Measurements from ENCODE around the gene ZC2HC1B.

The ZC2HC1B gene

DNA sequence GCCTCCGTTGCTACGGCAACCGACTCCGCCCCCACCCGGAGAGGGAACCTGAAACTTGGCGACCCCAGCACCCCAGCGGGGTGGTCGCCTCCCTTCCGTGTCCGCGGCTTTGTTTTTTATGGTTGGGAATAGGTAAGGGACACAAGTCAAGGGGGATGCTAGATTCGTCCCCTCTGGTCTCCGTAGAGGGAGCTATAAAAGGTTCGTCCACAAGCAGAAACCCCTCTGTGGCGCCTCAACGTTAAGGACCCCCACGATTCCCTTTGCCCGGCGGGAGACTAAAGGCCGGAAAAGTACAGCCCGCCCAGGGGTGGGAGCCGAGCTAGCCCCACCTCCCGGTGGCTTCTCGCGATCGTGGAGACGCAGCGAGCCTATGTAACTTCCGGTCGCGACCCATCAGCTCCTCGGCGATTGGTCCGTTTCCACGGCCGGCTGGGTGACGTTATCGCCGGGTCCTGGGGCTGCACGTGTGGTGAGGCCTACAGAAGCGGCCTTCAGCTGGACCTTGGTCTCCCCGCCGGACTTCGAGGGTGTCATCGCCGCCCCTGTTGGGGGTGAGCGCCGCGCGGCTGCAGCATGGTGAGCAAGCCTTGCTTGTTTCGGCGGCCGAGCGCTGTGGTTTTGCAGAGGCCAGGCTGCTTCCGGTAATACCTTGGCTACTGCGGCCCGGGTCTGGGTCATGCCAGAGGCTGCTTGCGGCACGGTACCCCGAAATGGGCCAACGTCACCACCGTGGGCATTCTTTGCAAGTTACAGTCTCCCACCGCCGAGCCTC lies 21.2 kb upstream of the ZC2HC1B start, which contains the start of gene LTV1 (continued):
- TF ChIP-seq, protein P1, sequence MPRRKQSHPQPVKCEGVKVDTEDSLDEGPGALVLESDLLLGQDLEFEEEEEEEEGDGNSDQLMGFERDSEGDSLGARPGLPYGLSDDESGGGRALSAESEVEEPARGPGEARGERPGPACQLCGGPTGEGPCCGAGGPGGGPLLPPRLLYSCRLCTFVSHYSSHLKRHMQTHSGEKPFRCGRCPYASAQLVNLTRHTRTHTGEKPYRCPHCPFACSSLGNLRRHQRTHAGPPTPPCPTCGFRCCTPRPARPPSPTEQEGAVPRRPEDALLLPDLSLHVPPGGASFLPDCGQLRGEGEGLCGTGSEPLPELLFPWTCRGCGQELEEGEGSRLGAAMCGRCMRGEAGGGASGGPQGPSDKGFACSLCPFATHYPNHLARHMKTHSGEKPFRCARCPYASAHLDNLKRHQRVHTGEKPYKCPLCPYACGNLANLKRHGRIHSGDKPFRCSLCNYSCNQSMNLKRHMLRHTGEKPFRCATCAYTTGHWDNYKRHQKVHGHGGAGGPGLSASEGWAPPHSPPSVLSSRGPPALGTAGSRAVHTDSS (tag by site-specific recombination; IDR thresholded peaks at IDR 0.05) = 0 out of 2 replicates have a peak, but pooled peaks have one; percentile 0
- no peak for TF ChIP-seq ZNF521 (tag by site-specific recombination; IDR thresholded peaks at IDR 0.05)
- peak; percentile 60; the same call in 1 of the 2 replicates for TF ChIP-seq ZBTB48 (tag by site-specific recombination; IDR thresholded peaks at IDR 0.05)
- peak; percentile 28; the same call in 1 of the 2 replicates for TF ChIP-seq ZNF394 (tag by site-specific recombination; IDR thresholded peaks at IDR 0.05; ENCODE audit: borderline replicate concordance)
- no peak for TF ChIP-seq PRDM1 (tag by site-specific recombination; IDR thresholded peaks at IDR 0.05)
- no peak for TF ChIP-seq ZNF169 (tag by site-specific recombination; IDR thresholded peaks at IDR 0.05)
- TF ChIP-seq OSR2 (tag by site-specific recombination; IDR thresholded peaks at IDR 0.05) = peak; percentile 64; the same call in 1 of the 2 replicates
- TF ChIP-seq, protein P2, sequence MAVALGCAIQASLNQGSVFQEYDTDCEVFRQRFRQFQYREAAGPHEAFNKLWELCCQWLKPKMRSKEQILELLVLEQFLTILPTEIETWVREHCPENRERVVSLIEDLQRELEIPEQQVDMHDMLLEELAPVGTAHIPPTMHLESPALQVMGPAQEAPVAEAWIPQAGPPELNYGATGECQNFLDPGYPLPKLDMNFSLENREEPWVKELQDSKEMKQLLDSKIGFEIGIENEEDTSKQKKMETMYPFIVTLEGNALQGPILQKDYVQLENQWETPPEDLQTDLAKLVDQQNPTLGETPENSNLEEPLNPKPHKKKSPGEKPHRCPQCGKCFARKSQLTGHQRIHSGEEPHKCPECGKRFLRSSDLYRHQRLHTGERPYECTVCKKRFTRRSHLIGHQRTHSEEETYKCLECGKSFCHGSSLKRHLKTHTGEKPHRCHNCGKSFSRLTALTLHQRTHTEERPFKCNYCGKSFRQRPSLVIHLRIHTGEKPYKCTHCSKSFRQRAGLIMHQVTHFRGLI (tag by site-specific recombination; IDR thresholded peaks at IDR 0.05) = 0 out of 2 replicates have a peak, but pooled peaks have one; percentile 12
- no peak for TF ChIP-seq ZNF37A (tag by site-specific recombination; IDR thresholded peaks at IDR 0.05)
- TF ChIP-seq, protein P3, sequence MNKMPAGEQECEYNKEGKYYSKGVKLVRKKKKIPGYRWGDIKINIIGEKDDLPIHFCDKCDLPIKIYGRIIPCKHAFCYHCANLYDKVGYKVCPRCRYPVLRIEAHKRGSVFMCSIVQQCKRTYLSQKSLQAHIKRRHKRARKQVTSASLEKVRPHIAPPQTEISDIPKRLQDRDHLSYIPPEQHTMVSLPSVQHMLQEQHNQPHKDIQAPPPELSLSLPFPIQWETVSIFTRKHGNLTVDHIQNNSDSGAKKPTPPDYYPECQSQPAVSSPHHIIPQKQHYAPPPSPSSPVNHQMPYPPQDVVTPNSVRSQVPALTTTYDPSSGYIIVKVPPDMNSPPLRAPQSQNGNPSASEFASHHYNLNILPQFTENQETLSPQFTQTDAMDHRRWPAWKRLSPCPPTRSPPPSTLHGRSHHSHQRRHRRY (tag by site-specific recombination; IDR thresholded peaks at IDR 0.05) = no peak
- no peak for TF ChIP-seq ZNF202 (tag by site-specific recombination; IDR thresholded peaks at IDR 0.05; ENCODE audit: borderline replicate concordance)
- peak; percentile 95 for TF ChIP-seq ZNF335 (tag by site-specific recombination; conservative IDR thresholded peaks at IDR 0.05)
- peak; percentile 70; the same call in 1 of the 2 replicates for TF ChIP-seq ZBTB20 (tag by site-specific recombination; IDR thresholded peaks at IDR 0.05)
- peak; percentile 92; the same call in 1 of the 2 replicates for TF ChIP-seq ZFP37 (tag by site-specific recombination; IDR thresholded peaks at IDR 0.05)
- no peak for TF ChIP-seq TCF7L2 (IDR thresholded peaks at IDR 0.05; ENCODE audit: borderline replicate concordance, low read depth, low read length)
- peak; percentile 92 for TF ChIP-seq ZBTB21 (tag by site-specific recombination; IDR thresholded peaks at IDR 0.05)
- 0 out of 2 replicates have a peak, but pooled peaks have one; percentile 6 for TF ChIP-seq ZFHX2 (tag by site-specific recombination; conservative IDR thresholded peaks at IDR 0.05)
- TF ChIP-seq, protein P4, sequence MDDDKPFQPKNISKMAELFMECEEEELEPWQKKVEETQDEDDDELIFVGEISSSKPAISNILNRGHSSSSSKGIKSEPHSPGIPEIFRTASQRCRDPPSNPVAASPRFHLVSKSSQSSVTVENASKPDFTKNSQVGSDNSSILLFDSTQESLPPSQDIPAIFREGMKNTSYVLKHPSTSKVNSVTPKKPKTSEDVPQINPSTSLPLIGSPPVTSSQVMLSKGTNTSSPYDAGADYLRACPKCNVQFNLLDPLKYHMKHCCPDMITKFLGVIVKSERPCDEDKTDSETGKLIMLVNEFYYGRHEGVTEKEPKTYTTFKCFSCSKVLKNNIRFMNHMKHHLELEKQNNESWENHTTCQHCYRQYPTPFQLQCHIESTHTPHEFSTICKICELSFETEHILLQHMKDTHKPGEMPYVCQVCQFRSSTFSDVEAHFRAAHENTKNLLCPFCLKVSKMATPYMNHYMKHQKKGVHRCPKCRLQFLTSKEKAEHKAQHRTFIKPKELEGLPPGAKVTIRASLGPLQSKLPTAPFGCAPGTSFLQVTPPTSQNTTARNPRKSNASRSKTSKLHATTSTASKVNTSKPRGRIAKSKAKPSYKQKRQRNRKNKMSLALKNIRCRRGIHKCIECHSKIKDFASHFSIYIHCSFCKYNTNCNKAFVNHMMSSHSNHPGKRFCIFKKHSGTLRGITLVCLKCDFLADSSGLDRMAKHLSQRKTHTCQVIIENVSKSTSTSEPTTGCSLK (tag by site-specific recombination; IDR thresholded peaks at IDR 0.05) = no peak
- TF ChIP-seq ZNF776 (tag by site-specific recombination; IDR thresholded peaks at IDR 0.05; ENCODE audit: borderline replicate concordance) = no peak
- TF ChIP-seq ZNF621 (tag by site-specific recombination; IDR thresholded peaks at IDR 0.05) = no peak
- TF ChIP-seq ZNF174 (tag by site-specific recombination; IDR thresholded peaks at IDR 0.05) = no peak
- TF ChIP-seq ZSCAN16 (tag by site-specific recombination; IDR thresholded peaks at IDR 0.05) = peak; percentile 3; the same call in 1 of the 2 replicates
- TF ChIP-seq BCL11B (tag by site-specific recombination; IDR thresholded peaks at IDR 0.05; ENCODE audit: low read depth) = no peak
- TF ChIP-seq ZFP69B (tag by site-specific recombination; IDR thresholded peaks at IDR 0.05) = no peak; the same call in 1 of the 2 replicates
- TF ChIP-seq, protein P5, sequence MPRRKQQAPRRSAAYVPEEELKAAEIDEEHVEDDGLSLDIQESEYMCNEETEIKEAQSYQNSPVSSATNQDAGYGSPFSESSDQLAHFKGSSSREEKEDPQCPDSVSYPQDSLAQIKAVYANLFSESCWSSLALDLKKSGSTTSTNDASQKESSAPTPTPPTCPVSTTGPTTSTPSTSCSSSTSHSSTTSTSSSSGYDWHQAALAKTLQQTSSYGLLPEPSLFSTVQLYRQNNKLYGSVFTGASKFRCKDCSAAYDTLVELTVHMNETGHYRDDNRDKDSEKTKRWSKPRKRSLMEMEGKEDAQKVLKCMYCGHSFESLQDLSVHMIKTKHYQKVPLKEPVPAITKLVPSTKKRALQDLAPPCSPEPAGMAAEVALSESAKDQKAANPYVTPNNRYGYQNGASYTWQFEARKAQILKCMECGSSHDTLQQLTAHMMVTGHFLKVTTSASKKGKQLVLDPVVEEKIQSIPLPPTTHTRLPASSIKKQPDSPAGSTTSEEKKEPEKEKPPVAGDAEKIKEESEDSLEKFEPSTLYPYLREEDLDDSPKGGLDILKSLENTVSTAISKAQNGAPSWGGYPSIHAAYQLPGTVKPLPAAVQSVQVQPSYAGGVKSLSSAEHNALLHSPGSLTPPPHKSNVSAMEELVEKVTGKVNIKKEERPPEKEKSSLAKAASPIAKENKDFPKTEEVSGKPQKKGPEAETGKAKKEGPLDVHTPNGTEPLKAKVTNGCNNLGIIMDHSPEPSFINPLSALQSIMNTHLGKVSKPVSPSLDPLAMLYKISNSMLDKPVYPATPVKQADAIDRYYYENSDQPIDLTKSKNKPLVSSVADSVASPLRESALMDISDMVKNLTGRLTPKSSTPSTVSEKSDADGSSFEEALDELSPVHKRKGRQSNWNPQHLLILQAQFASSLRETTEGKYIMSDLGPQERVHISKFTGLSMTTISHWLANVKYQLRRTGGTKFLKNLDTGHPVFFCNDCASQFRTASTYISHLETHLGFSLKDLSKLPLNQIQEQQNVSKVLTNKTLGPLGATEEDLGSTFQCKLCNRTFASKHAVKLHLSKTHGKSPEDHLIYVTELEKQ (tag by site-specific recombination; IDR thresholded peaks at IDR 0.05; ENCODE audit: borderline replicate concordance) = no peak
- TF ChIP-seq, protein P6, sequence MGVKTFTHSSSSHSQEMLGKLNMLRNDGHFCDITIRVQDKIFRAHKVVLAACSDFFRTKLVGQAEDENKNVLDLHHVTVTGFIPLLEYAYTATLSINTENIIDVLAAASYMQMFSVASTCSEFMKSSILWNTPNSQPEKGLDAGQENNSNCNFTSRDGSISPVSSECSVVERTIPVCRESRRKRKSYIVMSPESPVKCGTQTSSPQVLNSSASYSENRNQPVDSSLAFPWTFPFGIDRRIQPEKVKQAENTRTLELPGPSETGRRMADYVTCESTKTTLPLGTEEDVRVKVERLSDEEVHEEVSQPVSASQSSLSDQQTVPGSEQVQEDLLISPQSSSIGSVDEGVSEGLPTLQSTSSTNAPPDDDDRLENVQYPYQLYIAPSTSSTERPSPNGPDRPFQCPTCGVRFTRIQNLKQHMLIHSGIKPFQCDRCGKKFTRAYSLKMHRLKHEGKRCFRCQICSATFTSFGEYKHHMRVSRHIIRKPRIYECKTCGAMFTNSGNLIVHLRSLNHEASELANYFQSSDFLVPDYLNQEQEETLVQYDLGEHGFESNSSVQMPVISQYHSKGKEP (tag by site-specific recombination; IDR thresholded peaks at IDR 0.05) = no peak

Measured in HEK293 (cell line).